ENCODE results near the gene EYA3.

Gene EYA3

GRCh38 chr1:28088168-28088961 lies at the start of gene EYA3:
Gene EYA3 (minus strand): TSS chr1:28088610. CDS start chr1:28058026, 30,584 bp downstream.
- peak; percentile 96 for DNase-seq

GRCh38 chr1:28136922-28137613 lies 48.7 kb upstream of the EYA3 start:
- peak; percentile 35 for DNase-seq

GRCh38 chr1:28136169-28136921 lies 47.9 kb upstream of the EYA3 start:
- DNase-seq, result no peak

GRCh38 chr1:28135371-28136168 lies 47.2 kb upstream of the EYA3 start:
- peak; percentile 21 for DNase-seq

GRCh38 chr1:28134651-28135207 lies 46.3 kb upstream of the EYA3 start:
- no peak for DNase-seq

- DNase-seq, result no peak
Observed at GRCh38 chr1:28132171-28133167, 44.1 kb upstream of the EYA3 start.

GRCh38 chr1:28130901-28131300 lies 42.5 kb upstream of the EYA3 start:
- no peak for DNase-seq

- DNase-seq, result peak; percentile 77
Observed at GRCh38 chr1:28129150-28129549, 40.7 kb upstream of the EYA3 start.

GRCh38 chr1:28127617-28128257 lies 39.3 kb upstream of the EYA3 start:
- no peak for DNase-seq

- no peak for DNase-seq
Observed at GRCh38 chr1:28126783-28127490, 38.5 kb upstream of the EYA3 start.

- no peak for DNase-seq
Observed at GRCh38 chr1:28126212-28126611, 37.8 kb upstream of the EYA3 start.

- DNase-seq, result peak; percentile 85
Observed at GRCh38 chr1:28123461-28123961, 35.1 kb upstream of the EYA3 start.

GRCh38 chr1:28122183-28122582 lies 33.8 kb upstream of the EYA3 start:
- no peak for DNase-seq

GRCh38 chr1:28119556-28119955 lies 31.1 kb upstream of the EYA3 start:
- DNase-seq, result no peak

- peak; percentile 47 for DNase-seq
Observed at GRCh38 chr1:28118640-28119307, 30.4 kb upstream of the EYA3 start.

GRCh38 chr1:28115267-28115666 lies 26.9 kb upstream of the EYA3 start:
- peak; percentile 22 for DNase-seq

- DNase-seq, result no peak
Observed at GRCh38 chr1:28114844-28115243, 26.4 kb upstream of the EYA3 start.

- no peak for DNase-seq
Observed at GRCh38 chr1:28113242-28113572, 24.8 kb upstream of the EYA3 start.
